Measurements from ENCODE around the gene ZNF784. TPM values are rescaled to one million over a fixed set of nuclear protein-coding genes. Genes with fewer than 3 reads are reported as not detected.
A peak's percentile ranks its signal among the peaks of the same experiment; 100 is the strongest.

ZNF784 gene
- total and polyA plus RNA-seq, 10 of the 15 experiments (the other 5 are each of a cell fraction or from before 2014, with no cell fraction given): 0.10 to 5.2 (median 1.8) TPM

DNA sequence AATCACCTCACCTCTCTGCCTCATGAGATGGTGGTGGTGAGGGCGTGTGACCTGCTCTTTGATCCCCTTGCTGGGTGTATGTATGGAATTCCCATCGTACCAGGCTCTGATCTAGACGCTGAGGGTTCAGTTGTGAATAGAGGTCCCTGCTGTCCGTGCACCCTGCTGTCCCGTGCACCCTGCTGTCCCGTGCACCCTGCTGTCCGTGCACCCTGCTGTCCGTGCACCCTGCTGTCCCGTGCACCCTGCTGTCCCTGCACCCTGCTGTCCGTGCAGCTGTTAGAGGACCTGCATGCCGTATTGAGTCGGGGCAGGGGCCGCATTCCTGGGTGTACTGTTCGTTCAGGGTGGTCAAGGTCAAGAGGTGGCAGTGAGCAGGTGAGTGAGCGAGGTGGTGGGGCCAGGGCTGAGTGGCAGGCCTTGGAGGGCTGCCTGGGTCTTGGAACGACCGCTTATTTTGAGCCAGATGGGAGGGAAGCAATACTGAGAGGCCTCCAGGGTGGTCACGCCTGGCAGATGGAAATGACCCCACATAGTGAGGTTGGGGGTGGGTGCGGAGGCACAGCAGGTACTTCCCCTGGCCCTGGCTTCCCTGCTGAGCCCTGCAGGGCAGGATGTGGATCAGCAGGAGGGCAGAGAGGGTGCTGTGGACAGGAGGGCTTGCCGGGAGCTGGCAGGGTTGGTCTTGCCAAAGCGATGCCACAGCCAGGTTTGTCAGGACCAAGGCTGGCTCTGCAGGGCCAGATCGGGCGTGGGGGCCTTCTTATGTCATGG is 46.1 kb upstream of the ZNF784 start:
- no peak for DNase-seq (ENCODE audit: low read depth, low spot score)
- H3K79me2 ChIP-seq (ENCODE audit: control insufficient read depth, insufficient read depth, low read length): peaks cover 21% of the 10 kb centered on the region
- no peak for ATAC-seq
- peak; percentile 41 for FAIRE-seq
- ChIA-PET RAD21 (ENCODE audit: unreplicated experiment) (interaction anchor here (1.5 to 1.9 kb wide), 2 partner anchors 13 to 38 kb away, joined by 9 to 11 read pairs; no protein-coding TSS in a partner anchor), CTCF (interaction anchor here (1.4 to 3.6 kb wide), 3 partner anchors 14 to 38 kb away, joined by 10 to 33 read pairs (median 14); no protein-coding TSS in a partner anchor), SMC1A (ENCODE audit: uncharacterized antibody, unreplicated experiment) (interaction anchor here (1.4 to 1.6 kb wide), 2 partner anchors 13 to 38 kb away, joined by 6 to 15 read pairs; no protein-coding TSS in a partner anchor), POLR2A (interaction anchor here (0.6 to 1.2 kb wide), 3 partner anchors 14 to 1499 kb away, joined by 3 to 5 read pairs (median 4); no protein-coding TSS in a partner anchor)
- intact Hi-C loops (cut with micrococcal nuclease; ENCODE audit: unreplicated experiment): no loop called here
- H3K4me3 ChIP-seq: no peak overlapping the region
- BruUV-seq (replicated peaks): no TSS peak
- TF ChIP-seq POLR2AphosphoS5 (IDR thresholded peaks at IDR 0.05; ENCODE audit: low read length): peak; percentile 41; the same call in 1 of the 2 replicates
- no peak for TF ChIP-seq NR2C1 (IDR thresholded peaks at IDR 0.05)
- TF ChIP-seq GATAD2B (conservative IDR thresholded peaks at IDR 0.05; ENCODE audit: low read depth): no peak
- TF ChIP-seq TCF12 (IDR thresholded peaks at IDR 0.05; ENCODE audit: low read depth, low read length): no peak
- peak; percentile 55 for TF ChIP-seq POLR2A (IDR thresholded peaks at IDR 0.05; ENCODE audit: low read depth, low read length)
- H3K4me2 ChIP-seq (ENCODE audit: control insufficient read depth, insufficient read depth): no peak overlapping the region
- H3K27ac ChIP-seq (ENCODE audit: control insufficient read depth, insufficient read depth): no peak overlapping the region
- H3K36me3 ChIP-seq (ENCODE audit: control insufficient read depth in 2 of 2, insufficient read depth in 2 of 2, low read length in 1 of 2): peaks cover 26 to 47% of the 10 kb centered on the region in 2 experiments
- in situ Hi-C loops (cut with MboI): loop anchor here (25.0 kb wide), 1 partner anchor 1533 kb away; the partner anchor contains the start of gene CNOT3
- no peaks in the 10 kb centered on the region for H3K27me3 ChIP-seq (replicated peaks in 1 of 2; ENCODE audit: control insufficient read depth in 2 of 2, insufficient read depth in 2 of 2, low read length in 1 of 2)
- H2AFZ ChIP-seq (ENCODE audit: control insufficient read depth, low read depth, low read length): no peak overlapping the region
- H3K4me1 ChIP-seq (ENCODE audit: control insufficient read depth, insufficient read depth, low read length): no peaks in the 10 kb centered on the region; the same call in 1 of the 2 replicates
- WGBS (ENCODE audit: insufficient coverage, insufficient replicate concordance, low lambda C conversion rate, missing lambda C conversion rate): 83% methylated on average over 23 of the region's 23 CpGs
- no peaks in the 10 kb centered on the region for H3K9me3 ChIP-seq (replicated peaks; ENCODE audit: control insufficient read depth, insufficient read depth, low read length)
- peaks cover 16% of the 10 kb centered on the region for H4K20me1 ChIP-seq (ENCODE audit: control insufficient read depth, insufficient read depth)
- no peak overlapping the region for H3K9ac ChIP-seq (ENCODE audit: control insufficient read depth, insufficient read depth, low read length)
